H1 (cell line): ENCODE data around the gene TCF4. TPM values are rescaled to one million over a fixed set of nuclear protein-coding genes. Genes with fewer than 3 reads are reported as not detected.

Experiments used
- CTCF ChIA-PET: fragments of 300-600 bp; sonication (Branson Sonifier 250); formaldehyde crosslinking; loops from one replicate; lab custom pipeline; 2021; ENCODE audit not compliant: partially characterized antibody; lab: Charles Lee
- POLR2A ChIA-PET: fragments of 300-600 bp; sonication (Branson Sonifier 250); formaldehyde crosslinking; loops from one replicate; lab custom pipeline; 2021; ENCODE audit warnings: inconsistent platforms; ENCODE audit not compliant: partially characterized antibody; lab: Charles Lee
- DNase-seq, 2 experiments: peaks; one replicate each; pipeline versions ENCODE4 v3.0.0 to v3.0.0-alpha.2; 2010 to 2022; ENCODE audit warnings: low spot score in 2 of 2, low read depth in 1 of 2, mixed read lengths in 1 of 2
- FAIRE-seq: peaks from 2 replicates; lab custom pipeline; 2011; peaks lifted over from hg19 to GRCh38; lab: Jason Lieb, UNC
- H2AFZ ChIP-seq: 2 replicates; pipeline ENCODE4 v1.8.1; 2012; ENCODE audit warnings: low read length, inconsistent platforms
- H2AK5ac ChIP-seq: 2 replicates; pipeline ENCODE4 v1.6.1; 2013; ENCODE audit warnings: low read depth, low read length
- H2BK120ac ChIP-seq: replicated peaks from 2 replicates; pipeline ENCODE3; 2013; ENCODE audit warnings: low read depth, low read length, inconsistent platforms
- H2BK12ac ChIP-seq: 2 replicates; pipeline ENCODE4 v1.6.1; 2013; ENCODE audit warnings: low read depth, low read length
- H2BK15ac ChIP-seq: 2 replicates; pipeline ENCODE4 v1.6.1; 2013; ENCODE audit warnings: low read length
- H2BK20ac ChIP-seq: 2 replicates; pipeline ENCODE4 v1.6.1; 2013; ENCODE audit warnings: low read length
- H2BK5ac ChIP-seq: 2 replicates; pipeline ENCODE4 v1.6.1; 2013; ENCODE audit warnings: low read depth, low read length
- H3K14ac ChIP-seq: 2 replicates; pipeline ENCODE4 v1.6.1; 2013; ENCODE audit warnings: inconsistent platforms; ENCODE audit not compliant: insufficient read length
- H3K18ac ChIP-seq: 2 replicates; pipeline ENCODE4 v1.6.1; 2013; ENCODE audit warnings: low read length; ENCODE audit errors: extremely low read depth
- H3K23ac ChIP-seq: 2 replicates; pipeline ENCODE4 v1.6.1; 2013; ENCODE audit warnings: inconsistent platforms; ENCODE audit not compliant: insufficient read length
- H3K23me2 ChIP-seq: 2 replicates; pipeline ENCODE4 v1.6.1; 2013; ENCODE audit warnings: low read depth, low read length
- H3K27ac ChIP-seq: 2 replicates; pipeline ENCODE4 v1.6.1; 2011; ENCODE audit warnings: low read depth, low read length, inconsistent platforms
- H3K27me3 ChIP-seq, 4 experiments: replicated peaks in 1 of 4; 1 replicate in 1 of 4; 2 replicates in 3 of 4; pipeline versions ENCODE4 v1.6.1 to v1.8.1; 2011 to 2013; ENCODE audit warnings: low read length in 3 of 4, mild to moderate bottlenecking in 3 of 4, inconsistent platforms in 2 of 4, mixed read lengths in 2 of 4, moderate library complexity in 1 of 4; ENCODE audit not compliant: control insufficient read depth in 3 of 4, insufficient read depth in 3 of 4; ENCODE audit errors: extremely low read depth in 1 of 4
- H3K36me3 ChIP-seq, 4 experiments: 2 replicates each; pipeline versions ENCODE4 v1.6.1 to v1.8.1; 2011 to 2013; ENCODE audit warnings: mild to moderate bottlenecking in 4 of 4, low read length in 3 of 4, moderate library complexity in 2 of 4, control low read depth in 1 of 4, inconsistent platforms in 1 of 4; ENCODE audit not compliant: insufficient read depth in 4 of 4, control insufficient read depth in 2 of 4
- H3K4ac ChIP-seq: replicated peaks from 2 replicates; pipeline ENCODE3; 2013; ENCODE audit warnings: low read length, low read depth, mixed read lengths, inconsistent platforms; ENCODE audit not compliant: insufficient read length
- H3K4me1 ChIP-seq, 4 experiments: replicated peaks in 1 of 4; 1 replicate in 1 of 4; 2 replicates in 3 of 4; pipeline versions ENCODE4 v1.6.1 to v1.8.1; 2011 to 2013; ENCODE audit warnings: low read length in 3 of 4, inconsistent platforms in 2 of 4, mixed read lengths in 1 of 4; ENCODE audit not compliant: insufficient read depth in 4 of 4, control insufficient read depth in 3 of 4
- H3K4me2 ChIP-seq, 2 experiments: 2 replicates each; pipeline versions ENCODE4 v1.6.1 to v1.8.1; 2011 to 2013; ENCODE audit warnings: low read depth in 2 of 2, low read length in 2 of 2, control low read depth in 1 of 2, inconsistent platforms in 1 of 2, mild to moderate bottlenecking in 1 of 2; ENCODE audit not compliant: insufficient read depth in 1 of 2
- H3K4me3 ChIP-seq, 4 experiments: fragments of 200-600, 300-600 bp in 1 of 4; sonication (generic), shearing (Covaris generic), sonication (Bioruptor Twin) in 1 of 4; 2 replicates each; pipeline versions ENCODE4 v1.5.1 to v1.8.1; 2011 to 2016; ENCODE audit warnings: low read length in 4 of 4, low read depth in 3 of 4, control low read depth in 2 of 4, inconsistent platforms in 2 of 4, mild to moderate bottlenecking in 2 of 4, mixed read lengths in 1 of 4, moderate library complexity in 1 of 4; ENCODE audit not compliant: insufficient read depth in 2 of 4; ENCODE audit errors: extremely low read depth in 1 of 4
- H3K56ac ChIP-seq: replicated peaks from 2 replicates; pipeline ENCODE3; 2013; ENCODE audit warnings: low read depth, mild to moderate bottlenecking, mixed read lengths, low read length, inconsistent platforms; ENCODE audit not compliant: insufficient read length
- H3K79me1 ChIP-seq: 2 replicates; pipeline ENCODE4 v1.6.1; 2013; ENCODE audit warnings: low read depth, low read length, control low read depth
- H3K79me2 ChIP-seq, 2 experiments: 2 replicates each; pipeline versions ENCODE4 v1.6.1 to v1.8.1; 2012 to 2013; ENCODE audit warnings: low read length in 2 of 2, mild to moderate bottlenecking in 2 of 2, inconsistent platforms in 1 of 2; ENCODE audit not compliant: insufficient read depth in 2 of 2, control insufficient read depth in 1 of 2
- H3K9ac ChIP-seq, 4 experiments: replicated peaks in 1 of 4; 1 replicate in 1 of 4; 2 replicates in 3 of 4; pipeline versions ENCODE4 v1.6.1 to v1.8.1; 2011 to 2013; ENCODE audit warnings: low read depth in 3 of 4, low read length in 3 of 4, control low read depth in 2 of 4, mild to moderate bottlenecking in 2 of 4, moderate library complexity in 2 of 4, inconsistent platforms in 1 of 4; ENCODE audit errors: extremely low read depth in 1 of 4
- H3K9me3 ChIP-seq, 2 experiments: 2 replicates each; pipeline versions ENCODE4 v1.6.1 to v1.8.1; 2012 to 2013; ENCODE audit warnings: mild to moderate bottlenecking in 2 of 2, moderate library complexity in 2 of 2, control low read depth in 1 of 2, inconsistent platforms in 1 of 2, low read depth in 1 of 2, low read length in 1 of 2, mixed read lengths in 1 of 2; ENCODE audit not compliant: insufficient read depth in 2 of 2
- H4K20me1 ChIP-seq, 2 experiments: replicated peaks in 1 of 2; 2 replicates each; pipeline versions ENCODE3 to v1.8.1; 2011 to 2013; ENCODE audit warnings: inconsistent platforms in 2 of 2, low read length in 2 of 2, mild to moderate bottlenecking in 1 of 2; ENCODE audit not compliant: insufficient read depth in 2 of 2, control insufficient read depth in 1 of 2
- H4K5ac ChIP-seq: 2 replicates; pipeline ENCODE4 v1.6.1; 2013; ENCODE audit warnings: low read length, low read depth, mixed read lengths, inconsistent platforms; ENCODE audit not compliant: insufficient read length
- H4K8ac ChIP-seq: 2 replicates; pipeline ENCODE4 v1.8.0; 2013; ENCODE audit warnings: mild to moderate bottlenecking, moderate library complexity, low read length, inconsistent platforms; ENCODE audit not compliant: insufficient read depth; ENCODE audit errors: extremely low read depth
- H4K91ac ChIP-seq: replicated peaks from 2 replicates; pipeline ENCODE3; 2013; ENCODE audit warnings: low read length, mixed read lengths, inconsistent platforms; ENCODE audit not compliant: insufficient read length
- CHD2 ChIP-seq: IDR thresholded peaks from 2 replicates; pipeline ENCODE4 v1.6.1; 2012; ENCODE audit warnings: low read length, improper control_type of control experiment
- MAFK ChIP-seq: IDR thresholded peaks from 2 replicates; pipeline ENCODE4 v1.6.1; 2012; ENCODE audit warnings: low read depth, mild to moderate bottlenecking, improper control_type of control experiment, low read length
- RAD21 ChIP-seq, 2 experiments: IDR thresholded peaks in 1 of 2; conservative IDR thresholded peaks in 1 of 2; 2 replicates each; pipeline ENCODE4 v1.6.1; 2011; ENCODE audit warnings: low read depth in 2 of 2, low read length in 2 of 2, improper control_type of control experiment in 1 of 2, inconsistent platforms in 1 of 2, mild to moderate bottlenecking in 1 of 2, moderate library complexity in 1 of 2
- TEAD4 ChIP-seq: IDR thresholded peaks from 2 replicates; pipeline ENCODE4 v1.6.1; 2012; ENCODE audit warnings: low read depth, low read length, inconsistent platforms, mixed read lengths
- polyA plus RNA-seq, 7 experiments: library from polyadenylated mRNA; depleted of rRNA in 3 of 7; stranded (reverse) in 5 of 7; unstranded in 2 of 7; fragments of >200 nt in 5 of 7; fragments of 200-250 nt in 2 of 7; gene quantifications; 1 replicate in 5 of 7; 2 replicates in 1 of 7; 4 replicates in 1 of 7; pipeline versions ENCODE4 v1.2.1 to v1.2.3, GENCODE V29; 2011 to 2013; ENCODE audit warnings: missing spikeins in 2 of 7, mixed read lengths in 2 of 7
- total RNA-seq: library from RNA; stranded (reverse); fragmentation: NEBNext Ultra II Directional; extraction: Animal tissue kit (Norgen Biotek cat#: 25700); gene quantifications from 2 replicates; pipeline ENCODE4 v1.2.1, GENCODE V29; 2021

The TCF4 gene
- total and polyA plus RNA-seq, 2 of the 8 experiments (the other 6 are each of a cell fraction or from before 2014, with no cell fraction given) = 59.3 to 118 TPM

DNA sequence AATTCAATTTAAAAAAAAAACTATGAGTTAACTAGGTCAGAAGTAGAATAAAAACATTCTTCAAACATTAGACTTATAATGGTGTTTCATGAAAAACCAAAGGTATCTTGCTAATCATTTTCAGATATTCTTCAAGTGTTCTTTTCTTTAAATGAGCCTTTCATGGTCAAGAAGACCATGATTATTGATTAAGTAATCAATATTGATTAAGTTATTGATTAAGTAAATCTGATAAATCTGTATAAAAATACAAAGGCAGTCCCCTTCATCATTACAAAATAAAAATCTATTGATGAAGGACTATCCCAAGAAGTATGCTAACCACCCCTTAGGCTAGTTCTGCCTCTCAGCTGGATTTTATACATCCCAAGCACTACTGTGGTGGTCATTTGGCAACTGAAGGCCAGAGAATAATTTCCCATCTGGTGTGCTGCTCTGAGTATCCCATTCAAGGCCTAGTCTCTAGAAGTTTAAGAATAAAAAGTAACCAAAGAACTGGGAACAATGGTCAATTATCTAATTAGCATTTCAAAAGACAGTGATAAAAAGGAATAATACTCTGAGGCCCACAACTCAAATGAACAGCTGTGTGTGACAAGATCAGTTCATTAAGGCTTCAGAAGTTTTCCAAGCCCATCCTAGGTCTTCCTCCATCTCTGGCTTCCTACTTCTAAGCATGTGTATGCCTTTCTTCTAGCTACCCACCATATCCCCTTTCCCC is 63.5 kb downstream of the TCF4 start:
- Histone ChIP-seq H2BK120ac (no peak overlapping the region), H3K79me1 (no peaks in the 10 kb centered on the region; the same call in 1 of the 2 replicates), H3K23me2 (no peaks in the 10 kb centered on the region), H3K4me2 (no peak overlapping the region; a peak in 1 of 4 replicates), H3K9ac (no peak overlapping the region), H3K18ac (no peak overlapping the region), H3K4me1 (peaks cover 0 to 9% (median 4%) of the 10 kb centered on the region in 4 experiments; a peak in 3 of 7 replicates), H3K4me3 (no peak overlapping the region), H3K79me2 (peaks cover 3 to 100% of the 10 kb centered on the region in 2 experiments; a peak in 3 of 4 replicates), H3K27ac (no peak overlapping the region), H3K9me3 (no peaks in the 10 kb centered on the region)
- TF ChIP-seq MAFK (no peak), CHD2 (no peak), RAD21 (IDR thresholded peaks at IDR 0.05 in 1 of 2, conservative IDR thresholded peaks at IDR 0.05 in 1 of 2; ENCODE audit: low read depth in 2 of 2, low read length in 2 of 2) (no peak), TEAD4 (no peak)
- TF ChIP-seq, all 59 proteins: peak for 0
- Histone ChIP-seq H2BK20ac (no peak overlapping the region), H3K27me3 (no peaks in the 10 kb centered on the region), H2BK5ac (no peak overlapping the region), H3K4ac (no peak overlapping the region), H3K23ac (no peak overlapping the region), H2BK12ac (no peak overlapping the region), H4K20me1 (no peaks in the 10 kb centered on the region), H3K14ac (no peak overlapping the region), H4K5ac (no peak overlapping the region), H4K8ac (no peak overlapping the region), H2AK5ac (no peak overlapping the region), H4K91ac (no peak overlapping the region), H3K36me3 (no peaks in the 10 kb centered on the region), H2AFZ (no peak overlapping the region), H2BK15ac (no peak overlapping the region), H3K56ac (no peak overlapping the region)
- CTCF ChIA-PET = interaction anchor here (1.2 kb wide), 1 partner anchor 9 kb away, joined by 3 read pairs; no protein-coding TSS in a partner anchor
- peak; percentile 52 for FAIRE-seq
- POLR2A ChIA-PET = interaction anchor here (0.7 kb wide), 1 partner anchor 20 kb away, joined by 3 read pairs; no protein-coding TSS in a partner anchor
- DNase-seq = no peak
